Natural killer cell (primary cell): ENCODE measurements around the gene PDHB. TPM values are rescaled to one million over a fixed set of nuclear protein-coding genes. Genes with fewer than 3 reads are reported as not detected.
A peak's percentile ranks its signal among the peaks of the same experiment; 100 is the strongest.

ENCODE experiments used
- ATAC-seq, 3 donors: fragments of 150-1000 bp in 2 of 3; fragments of 200-7000 bp in 1 of 3; cut with Tn5 transposase; 1 replicate in 1 of 3; 2 replicates in 2 of 3; pipeline ENCODE4 v1.10.0; 2021; ENCODE audit warnings: mild to moderate bottlenecking in 2 of 3, moderate library complexity in 2 of 3
- DNase-seq, 2 donors: peaks; one replicate each; pipeline versions ENCODE4 v3.0.0 to v3.0.0-alpha.2; 2013 to 2021; ENCODE audit warnings: mixed read lengths in 1 of 2
- H3K27ac ChIP-seq: one replicate; pipeline ENCODE4 v1.5.1; 2013; ENCODE audit warnings: mild to moderate bottlenecking, low read length
- H3K27me3 ChIP-seq: one replicate; pipeline ENCODE4 v1.6.1; 2013; ENCODE audit warnings: low read length; ENCODE audit not compliant: control insufficient read depth, insufficient read depth
- H3K36me3 ChIP-seq: one replicate; pipeline ENCODE4 v1.6.1; 2013; ENCODE audit warnings: low read length; ENCODE audit not compliant: control insufficient read depth, insufficient read depth
- H3K4me1 ChIP-seq: one replicate; pipeline ENCODE4 v1.6.1; 2013; ENCODE audit warnings: low read length; ENCODE audit not compliant: control insufficient read depth, insufficient read depth
- H3K4me3 ChIP-seq: one replicate; pipeline ENCODE4 v1.5.1; 2013; ENCODE audit warnings: low read length
- H3K9me3 ChIP-seq: one replicate; pipeline ENCODE4 v1.6.1; 2013; ENCODE audit warnings: low read length; ENCODE audit not compliant: control insufficient read depth, insufficient read depth
- H3K27ac Mint-ChIP-seq, 2 donors: one replicate each; pipeline ENCODE4 v1.8.0; 2022; ENCODE audit warnings: mild to moderate bottlenecking in 2 of 2, mixed read lengths in 2 of 2, moderate library complexity in 1 of 2
- H3K27me3 Mint-ChIP-seq, 2 donors: one replicate each; pipeline ENCODE4 v1.8.0; 2022; ENCODE audit warnings: low read depth in 2 of 2, mixed read lengths in 2 of 2
- H3K36me3 Mint-ChIP-seq: one replicate; pipeline ENCODE4 v1.8.0; 2022; ENCODE audit warnings: mixed read lengths
- H3K4me1 Mint-ChIP-seq, 2 donors: one replicate each; pipeline ENCODE4 v1.8.0; 2022; ENCODE audit warnings: mixed read lengths in 2 of 2
- H3K4me3 Mint-ChIP-seq: one replicate; pipeline ENCODE4 v1.8.0; 2022; ENCODE audit warnings: mild to moderate bottlenecking, moderate library complexity, mixed read lengths
- H3K9me3 Mint-ChIP-seq, 2 donors: one replicate each; pipeline ENCODE4 v1.8.0; 2022; ENCODE audit warnings: mixed read lengths in 2 of 2
- WGBS: methylation state at CpG from one replicate; pipeline ENCODE4 v1.1.7; 2013; ENCODE audit warnings: missing lambda C conversion rate; ENCODE audit not compliant: insufficient coverage; 5-methylcytosine and 5-hydroxymethylcytosine counted together
- intact Hi-C: fragments of 100-400 bp; cut with micrococcal nuclease; formaldehyde crosslinking; loops from one replicate; pipeline ENCODE4 v1.14.2; 2022
- total RNA-seq, 4 donors: library from RNA; stranded (reverse); fragments of 120-200 nt in 1 of 4; gene quantifications; one replicate each; pipeline versions ENCODE4 v1.2.3 to v1.2.4, GENCODE V29; 2013 to 2022
- TF ChIP-seq, protein P1 (sequence below): fragments of 200-600 bp; IDR thresholded peaks from one replicate; pipeline ENCODE4 v1.8.0; 2022; ENCODE audit warnings: antibody characterized with exemption

PDHB gene
- total RNA-seq, 3 donors from 2014 or later (not counting 1 experiment from before 2014, with no cell fraction given): 33.7 to 52.4 (median 39.9) TPM

DNA sequence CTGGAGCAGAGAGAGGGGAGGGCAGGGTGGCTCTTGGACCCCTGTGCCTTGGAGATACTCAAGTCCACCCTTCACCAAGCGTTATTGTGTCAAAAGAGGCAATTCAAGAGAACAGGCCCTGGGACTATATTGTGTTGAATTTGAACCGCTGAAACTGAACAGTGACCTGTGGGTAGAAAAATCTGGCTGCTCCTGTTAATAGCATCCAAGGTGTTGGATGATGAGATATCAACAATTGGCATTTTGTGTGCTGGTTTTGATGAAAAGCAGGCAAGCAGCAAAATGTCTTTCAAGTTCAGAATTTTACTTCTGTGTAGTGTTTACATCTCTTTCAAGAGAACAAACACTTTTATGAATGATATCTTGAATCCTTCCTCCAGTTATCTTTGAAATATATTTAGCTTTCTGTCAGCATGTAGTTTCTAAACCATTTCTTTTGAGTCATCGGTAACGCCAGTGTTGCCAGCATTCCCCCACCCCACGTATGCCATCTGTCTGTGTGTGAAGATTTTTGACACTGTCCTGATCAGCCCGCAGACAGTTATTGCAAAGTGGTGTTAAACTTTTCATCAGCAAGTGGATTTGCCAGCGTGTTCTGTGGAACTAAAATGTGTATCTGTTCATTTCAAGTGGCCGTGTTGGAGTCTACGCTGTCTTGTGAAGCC is 34.8 kb downstream of the PDHB start:
- Mint-ChIP-seq H3K4me1 (no peaks in the 10 kb centered on the region), H3K9me3 (no peaks in the 10 kb centered on the region), H3K36me3 (no peaks in the 10 kb centered on the region), H3K27me3 (no peaks in the 10 kb centered on the region), H3K4me3 (no peak overlapping the region), H3K27ac (no peak overlapping the region)
- no peaks in the 10 kb centered on the region for H3K4me1 ChIP-seq
- 95% methylated on average over 9 of the region's 9 CpGs for WGBS
- H3K36me3 ChIP-seq: peaks cover 50% of the 10 kb centered on the region
- intact Hi-C loops: no loop called here
- no peaks in the 10 kb centered on the region for H3K9me3 ChIP-seq
- no peak overlapping the region for H3K27ac ChIP-seq
- ATAC-seq: no peak
- no peaks in the 10 kb centered on the region for H3K27me3 ChIP-seq
- DNase-seq: no peak
- TF ChIP-seq, protein P1, sequence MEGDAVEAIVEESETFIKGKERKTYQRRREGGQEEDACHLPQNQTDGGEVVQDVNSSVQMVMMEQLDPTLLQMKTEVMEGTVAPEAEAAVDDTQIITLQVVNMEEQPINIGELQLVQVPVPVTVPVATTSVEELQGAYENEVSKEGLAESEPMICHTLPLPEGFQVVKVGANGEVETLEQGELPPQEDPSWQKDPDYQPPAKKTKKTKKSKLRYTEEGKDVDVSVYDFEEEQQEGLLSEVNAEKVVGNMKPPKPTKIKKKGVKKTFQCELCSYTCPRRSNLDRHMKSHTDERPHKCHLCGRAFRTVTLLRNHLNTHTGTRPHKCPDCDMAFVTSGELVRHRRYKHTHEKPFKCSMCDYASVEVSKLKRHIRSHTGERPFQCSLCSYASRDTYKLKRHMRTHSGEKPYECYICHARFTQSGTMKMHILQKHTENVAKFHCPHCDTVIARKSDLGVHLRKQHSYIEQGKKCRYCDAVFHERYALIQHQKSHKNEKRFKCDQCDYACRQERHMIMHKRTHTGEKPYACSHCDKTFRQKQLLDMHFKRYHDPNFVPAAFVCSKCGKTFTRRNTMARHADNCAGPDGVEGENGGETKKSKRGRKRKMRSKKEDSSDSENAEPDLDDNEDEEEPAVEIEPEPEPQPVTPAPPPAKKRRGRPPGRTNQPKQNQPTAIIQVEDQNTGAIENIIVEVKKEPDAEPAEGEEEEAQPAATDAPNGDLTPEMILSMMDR: no peak
- H3K4me3 ChIP-seq: no peak overlapping the region

GRCh38 chr3:58394339-58394738 is 39.3 kb downstream of the PDHB start:
- intact Hi-C loops: no loop called here
- Mint-ChIP-seq H3K9me3 (no peaks in the 10 kb centered on the region), H3K36me3 (peaks cover 7% of the 10 kb centered on the region), H3K27ac (peak overlapping the region in 1 of 2 donors; percentile 13), H3K4me3 (no peak overlapping the region), H3K27me3 (no peaks in the 10 kb centered on the region), H3K4me1 (no peaks in the 10 kb centered on the region)
- peaks cover 60% of the 10 kb centered on the region for H3K36me3 ChIP-seq
- no peak overlapping the region for H3K4me3 ChIP-seq
- TF ChIP-seq, protein P1: no peak
- no peaks in the 10 kb centered on the region for H3K4me1 ChIP-seq
- no peaks in the 10 kb centered on the region for H3K9me3 ChIP-seq
- no peaks in the 10 kb centered on the region for H3K27me3 ChIP-seq
- ATAC-seq: no peak
- no peak overlapping the region for H3K27ac ChIP-seq
- DNase-seq: no peak

DNA sequence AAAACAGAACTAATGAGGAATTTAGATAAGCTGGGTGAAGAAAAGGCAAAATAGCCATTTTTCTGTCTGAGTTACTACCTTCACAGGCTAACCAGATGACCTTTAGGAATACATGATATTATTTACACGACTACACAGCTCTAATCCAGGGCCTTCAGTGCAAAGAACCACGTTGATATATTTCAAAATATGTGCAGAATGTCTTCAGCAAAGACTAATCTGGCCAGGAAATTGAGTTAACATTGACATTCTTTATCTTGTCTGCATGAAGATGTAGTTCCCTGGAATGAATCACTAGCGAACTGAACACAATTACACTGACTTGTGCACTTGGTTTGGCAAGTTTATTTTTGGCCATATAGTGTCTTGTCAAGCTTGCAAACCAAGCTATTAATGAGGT is 41.5 kb downstream of the PDHB start:
- no peak for ATAC-seq
- H3K9me3 Mint-ChIP-seq: no peaks in the 10 kb centered on the region

More for the DNA sequence above, 41.5 kb downstream of the PDHB start:
- Mint-ChIP-seq H3K27ac (no peak overlapping the region), H3K4me3 (no peak overlapping the region), H3K4me1 (peaks cover 7 to 13% of the 10 kb centered on the region in 2 donors), H3K27me3 (no peaks in the 10 kb centered on the region), H3K36me3 (peaks cover 7% of the 10 kb centered on the region)
- no peaks in the 10 kb centered on the region for H3K4me1 ChIP-seq
- 71% methylated on average over 3 of the region's 3 CpGs for WGBS
- intact Hi-C loops: no loop called here
- no peaks in the 10 kb centered on the region for H3K27me3 ChIP-seq
- peaks cover 52% of the 10 kb centered on the region for H3K36me3 ChIP-seq
- TF ChIP-seq, protein P1: no peak
- H3K27ac ChIP-seq: no peak overlapping the region
- no peak for DNase-seq
- H3K4me3 ChIP-seq: no peak overlapping the region
- H3K9me3 ChIP-seq: no peaks in the 10 kb centered on the region
